Mucosa of descending colon (tissue), 3 donors: Measurements from ENCODE around the gene YES1. TPM values are rescaled to one million over a fixed set of nuclear protein-coding genes. Genes with fewer than 3 reads are reported as not detected.
A peak's percentile ranks its signal among the peaks of the same experiment; 100 is the strongest.

Experiments
- ATAC-seq: fragments of 200-7000 bp; cut with Tn5 transposase; one replicate; pipeline ENCODE4 v1.9.1; 2020; ENCODE audit warnings: mild to moderate bottlenecking, moderate library complexity
- DNase-seq, 3 donors: peaks; one replicate each; pipeline ENCODE4 v3.0.0-alpha.2; 2020
- H3K36me3 ChIP-seq: fragments of 200-600 bp; one replicate; pipeline ENCODE4 v1.8.0; 2021; ENCODE audit warnings: low read depth, mild to moderate bottlenecking
- H3K4me1 ChIP-seq: fragments of 200-600 bp; one replicate; pipeline ENCODE4 v1.8.0; 2021; ENCODE audit warnings: low read depth, mild to moderate bottlenecking
- H3K4me3 ChIP-seq: fragments of 200-600 bp; one replicate; pipeline ENCODE4 v1.8.0; 2021; ENCODE audit warnings: mild to moderate bottlenecking
- H3K9me3 ChIP-seq: fragments of 200-600 bp; one replicate; pipeline ENCODE4 v1.8.0; 2021; ENCODE audit warnings: mild to moderate bottlenecking
- intact Hi-C, 2 donors: fragments of 100-400 bp; cut with DNase I in 1 of 2; cut with micrococcal nuclease in 1 of 2; formaldehyde crosslinking; loops; one replicate each; pipeline versions ENCODE4 v1.11.0 to v1.11.1; 2022; cut with DNase I, micrococcal nuclease
- long read RNA-seq, 2 donors: library from polyadenylated mRNA; unstranded; transcript quantifications; one replicate each; pipeline ENCODE4 v2.0.0, GENCODE V29; 2019 to 2021
- total RNA-seq, 3 donors: library from RNA; stranded (reverse); fragmentation: NEBNext Ultra II Directional in 2 of 3; extraction: Animal tissue kit (Norgen Biotek cat#: 25700) in 2 of 3; gene quantifications; one replicate each; pipeline versions ENCODE4 v1.2.1 to v1.2.4, GENCODE V29; 2021 to 2023
- TF ChIP-seq, protein P1 (sequence below): fragments of 200-600 bp; IDR thresholded peaks from one replicate; pipeline ENCODE4 v1.8.0; 2022; ENCODE audit warnings: antibody characterized with exemption, mild to moderate bottlenecking
- donor health status: DM: no; HTN: no; CAD: no; lungs with moderate emphysema.
- donor health status: DM: no; HTN: no; CAD: no.
- donor health status: DM: no; HTN: yes; CAD: no.

Gene YES1
- 10 to 100 TPM; 48.2 to 63.2 (median 52.2) TPM for total RNA-seq
- long read RNA-seq, donor 1, full-length matches to known transcripts, result 44 of 51 reads
- long read RNA-seq, donor 1, partial matches to known transcripts, result 4 of 51 reads
- long read RNA-seq, donor 1, other reads (novel, unspliced or antisense), result 3 of 51 reads
- long read RNA-seq, donor 2, full-length matches to known transcripts, result 13 of 18 reads
- long read RNA-seq, donor 2, partial matches to known transcripts, result 4 of 18 reads
- long read RNA-seq, donor 2, other reads (novel, unspliced or antisense), result 1 of 18 reads

DNA sequence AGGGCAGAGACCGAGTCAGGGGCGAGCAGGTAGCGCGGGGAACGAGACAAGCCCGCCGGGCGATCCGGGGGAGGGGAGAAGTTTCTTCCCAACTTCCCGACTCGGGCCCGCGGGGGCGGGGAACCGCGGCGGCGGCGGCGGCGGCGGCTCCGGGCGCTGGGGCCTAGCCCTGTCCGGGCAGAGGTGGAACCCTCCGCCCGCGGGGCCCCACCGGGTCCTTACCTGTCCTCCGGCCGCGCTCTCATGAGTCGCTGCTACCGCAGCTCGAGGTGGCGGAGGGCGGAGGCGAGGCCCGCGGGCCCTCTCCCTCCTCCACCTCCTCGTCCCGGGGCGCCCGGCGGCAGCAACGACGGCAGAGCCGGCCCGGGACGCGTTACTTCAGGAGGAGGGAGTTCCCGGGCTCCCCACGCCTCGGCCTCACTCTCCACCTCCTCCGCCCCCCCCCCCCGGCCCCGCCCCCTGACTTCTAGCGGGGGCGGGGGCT, at the start of gene YES1:
YES1 (minus strand) TSS at position 351 of the 484 bp plus-strand sequence. CDS start 55,415 bp downstream, outside the sequence.
- Histone ChIP-seq H3K9me3 (no peaks in the 10 kb centered on the region), H3K4me1 (peaks cover 13% of the 10 kb centered on the region), H3K4me3 (peak within 1 kb of the TSS; percentile 77), H3K36me3 (no peaks in the 10 kb centered on the region)
- ATAC-seq (peak; percentile 92), DNase-seq (peak; percentile 78 to 85 (median 84))
- TF ChIP-seq, protein P1, sequence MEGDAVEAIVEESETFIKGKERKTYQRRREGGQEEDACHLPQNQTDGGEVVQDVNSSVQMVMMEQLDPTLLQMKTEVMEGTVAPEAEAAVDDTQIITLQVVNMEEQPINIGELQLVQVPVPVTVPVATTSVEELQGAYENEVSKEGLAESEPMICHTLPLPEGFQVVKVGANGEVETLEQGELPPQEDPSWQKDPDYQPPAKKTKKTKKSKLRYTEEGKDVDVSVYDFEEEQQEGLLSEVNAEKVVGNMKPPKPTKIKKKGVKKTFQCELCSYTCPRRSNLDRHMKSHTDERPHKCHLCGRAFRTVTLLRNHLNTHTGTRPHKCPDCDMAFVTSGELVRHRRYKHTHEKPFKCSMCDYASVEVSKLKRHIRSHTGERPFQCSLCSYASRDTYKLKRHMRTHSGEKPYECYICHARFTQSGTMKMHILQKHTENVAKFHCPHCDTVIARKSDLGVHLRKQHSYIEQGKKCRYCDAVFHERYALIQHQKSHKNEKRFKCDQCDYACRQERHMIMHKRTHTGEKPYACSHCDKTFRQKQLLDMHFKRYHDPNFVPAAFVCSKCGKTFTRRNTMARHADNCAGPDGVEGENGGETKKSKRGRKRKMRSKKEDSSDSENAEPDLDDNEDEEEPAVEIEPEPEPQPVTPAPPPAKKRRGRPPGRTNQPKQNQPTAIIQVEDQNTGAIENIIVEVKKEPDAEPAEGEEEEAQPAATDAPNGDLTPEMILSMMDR, result no peak
- intact Hi-C loops, result no loop called here

DNA sequence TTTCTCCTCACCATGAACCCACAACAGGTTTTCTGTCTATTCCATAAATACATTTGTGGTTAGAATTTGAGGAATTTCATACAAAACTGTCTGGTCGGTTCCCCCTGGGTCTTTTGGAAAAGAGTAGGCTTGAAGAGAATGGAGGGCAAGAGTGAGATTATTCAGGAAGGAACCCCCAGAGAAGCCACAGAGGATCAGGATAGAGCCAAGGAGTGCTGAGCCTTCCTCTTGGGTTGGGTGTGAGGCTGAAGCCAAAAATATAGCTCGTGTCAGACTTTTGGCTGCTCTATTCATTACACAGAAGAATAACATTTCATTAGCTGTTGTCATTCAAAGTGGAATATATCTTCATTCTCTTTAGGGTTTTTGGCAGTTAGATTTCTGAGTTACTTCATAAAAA, 45.9 kb upstream of the YES1 start:
- Histone ChIP-seq H3K9me3 (no peaks in the 10 kb centered on the region), H3K4me3 (no peak overlapping the region), H3K4me1 (no peaks in the 10 kb centered on the region), H3K36me3 (no peaks in the 10 kb centered on the region)
- intact Hi-C loops, result no loop called here
- no peak for DNase-seq
- TF ChIP-seq, protein P1, result no peak
- no peak for ATAC-seq

DNA sequence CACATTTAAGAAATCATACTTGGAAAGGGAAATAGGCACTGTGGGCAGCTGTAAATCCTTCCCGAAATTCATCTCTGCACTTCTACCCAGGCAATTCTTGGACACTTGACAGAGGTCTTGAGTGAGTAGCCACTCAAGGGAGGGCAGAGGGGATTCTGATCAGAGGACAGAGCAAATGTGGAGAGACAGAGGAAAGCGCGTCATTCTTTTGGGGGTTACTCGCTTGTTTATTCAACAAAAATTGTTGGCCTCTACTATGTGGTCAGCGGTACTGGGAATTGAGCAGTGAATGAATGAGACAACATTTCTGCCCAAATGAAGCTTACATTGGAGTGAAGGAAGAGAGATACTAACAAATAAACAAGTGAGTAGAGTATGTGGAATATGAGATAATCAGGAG, 41.4 kb upstream of the YES1 start:
- TF ChIP-seq, protein P1, result no peak
- no peak for ATAC-seq
- Histone ChIP-seq H3K4me3 (no peak overlapping the region), H3K36me3 (no peaks in the 10 kb centered on the region), H3K4me1 (no peaks in the 10 kb centered on the region), H3K9me3 (no peaks in the 10 kb centered on the region)
- intact Hi-C loops, result no loop called here
- no peak for DNase-seq

DNA sequence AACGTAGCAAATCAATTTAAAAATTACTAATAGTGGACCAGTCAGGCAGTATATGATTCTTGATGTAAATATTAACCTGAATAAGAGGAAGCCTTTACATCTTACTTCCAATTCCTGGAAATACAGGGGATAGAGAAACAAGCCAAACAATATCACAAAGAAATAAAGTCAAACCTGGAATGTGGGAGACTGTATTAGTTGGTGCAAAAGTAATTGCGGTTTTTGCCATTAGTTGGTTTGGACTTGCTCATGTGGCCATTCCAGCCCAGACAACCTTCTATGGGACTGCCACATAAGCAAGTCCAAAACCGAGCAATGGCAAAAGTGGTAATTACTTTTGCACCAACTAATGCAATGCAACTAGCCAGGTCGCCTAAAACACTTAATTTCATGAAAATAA, 38.9 kb upstream of the YES1 start:
- no peak for DNase-seq
- Histone ChIP-seq H3K36me3 (no peaks in the 10 kb centered on the region), H3K4me3 (no peak overlapping the region), H3K4me1 (no peaks in the 10 kb centered on the region), H3K9me3 (no peaks in the 10 kb centered on the region)
- ATAC-seq, result no peak
- TF ChIP-seq, protein P1, result no peak
- intact Hi-C loops, result no loop called here

DNA sequence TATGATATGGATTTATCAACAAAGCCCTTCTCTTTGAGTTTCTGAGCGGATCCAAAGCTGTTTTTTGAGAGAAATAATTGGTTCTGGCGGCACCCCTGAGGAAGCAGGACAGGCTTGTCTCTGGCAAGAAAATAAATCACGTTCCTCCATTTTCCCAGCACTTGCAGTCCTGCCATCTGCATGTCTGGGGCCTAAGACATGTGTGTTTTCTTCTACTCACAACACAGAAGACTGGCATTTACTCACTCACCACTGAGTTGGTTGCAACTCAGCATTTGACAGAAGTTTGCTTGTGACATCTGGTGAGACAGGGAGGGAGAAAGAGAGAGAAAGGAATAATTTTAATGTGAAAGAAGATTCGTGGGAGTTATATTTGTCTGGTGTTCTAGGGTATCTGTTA, 37.0 kb upstream of the YES1 start:
- DNase-seq (no peak), ATAC-seq (no peak)
- H3K36me3 ChIP-seq, result no peaks in the 10 kb centered on the region
- intact Hi-C loops, result no loop called here
- H3K4me3 ChIP-seq, result no peak overlapping the region
- H3K9me3 ChIP-seq, result no peaks in the 10 kb centered on the region
- H3K4me1 ChIP-seq, result peaks cover 5% of the 10 kb centered on the region
- TF ChIP-seq, protein P1, result no peak
